ENCODE data around the gene FAM153A.
"Not testable (repeated sequence)": the region's sequence is repeated elsewhere in the genome, so short reads cannot be mapped to it uniquely, and the experiment has no call there.

The FAM153A gene

DNA sequence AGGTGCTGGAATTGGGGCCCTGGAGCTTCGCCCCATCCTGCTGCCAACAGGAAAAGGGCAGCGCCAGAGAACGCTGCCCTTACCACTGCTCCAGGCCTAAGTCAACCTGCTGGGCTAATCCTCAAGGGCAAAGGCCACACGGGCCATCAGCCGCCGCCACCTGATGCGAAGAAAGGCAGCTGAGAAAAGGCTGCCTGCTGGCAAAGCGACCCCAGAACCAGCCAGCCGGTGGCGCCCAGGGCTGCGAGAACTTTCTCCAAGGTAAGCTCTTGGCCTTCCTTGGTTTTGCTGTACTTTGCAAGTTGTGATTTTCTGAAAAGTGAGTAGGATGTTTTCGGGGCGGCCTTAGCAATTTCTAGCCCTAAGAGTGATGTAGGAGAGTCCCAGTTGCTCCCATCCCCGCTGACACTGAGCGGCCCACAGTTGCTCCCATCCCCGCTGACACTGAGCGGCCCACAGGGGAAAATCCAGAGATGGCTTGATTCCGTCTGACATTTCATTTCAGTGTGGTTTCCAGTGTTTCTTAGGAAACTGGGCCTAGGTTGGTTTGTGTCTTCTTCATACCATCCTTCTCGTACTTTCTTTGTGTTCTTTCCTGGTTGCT is 15.6 kb upstream of the FAM153A start:
- not testable (repeated sequence) for H3K4me1 ChIP-seq (ENCODE audit: control insufficient read depth in 1 of 2, insufficient read depth in 2 of 2, low read length in 2 of 2); H4K91ac ChIP-seq (ENCODE audit: low read depth, low read length); H2AK5ac ChIP-seq (ENCODE audit: low read length); H3K14ac ChIP-seq (ENCODE audit: low read length); H4K12ac ChIP-seq (ENCODE audit: low read depth, low read length); H3K4me2 ChIP-seq (ENCODE audit: low read length); H3K27me3 ChIP-seq (ENCODE audit: insufficient read depth, low read length); H3K23ac ChIP-seq (ENCODE audit: low read length); H3K4ac ChIP-seq (ENCODE audit: low read depth, low read length); H2BK5ac ChIP-seq (ENCODE audit: low read depth, low read length, poor library complexity); H3K79me1 ChIP-seq (ENCODE audit: low read length); H3K18ac ChIP-seq (ENCODE audit: low read length); H2BK120ac ChIP-seq (ENCODE audit: insufficient read depth, low read length, poor library complexity); H3K4me3 ChIP-seq (ENCODE audit: low read depth, low read length); H3K79me2 ChIP-seq (ENCODE audit: control insufficient read depth, insufficient read depth, low read length, poor library complexity); H2AFZ ChIP-seq (ENCODE audit: insufficient read depth, low read length, poor library complexity); H2BK12ac ChIP-seq (ENCODE audit: low read length); H4K8ac ChIP-seq (ENCODE audit: low read depth, low read length); H3K9me3 ChIP-seq (ENCODE audit: insufficient read depth, low read depth, low read length); DNase-seq; H3K36me3 ChIP-seq (ENCODE audit: control insufficient read depth in 1 of 2, insufficient read depth in 2 of 2, low read length in 2 of 2); H3K9ac ChIP-seq (ENCODE audit: low read length); H3K27ac ChIP-seq (ENCODE audit: low read depth, low read length)
- WGBS (ENCODE audit: extremely low coverage, insufficient coverage, insufficient read length), result no CpG with 5 or more reads among the region's 19 CpGs

DNA sequence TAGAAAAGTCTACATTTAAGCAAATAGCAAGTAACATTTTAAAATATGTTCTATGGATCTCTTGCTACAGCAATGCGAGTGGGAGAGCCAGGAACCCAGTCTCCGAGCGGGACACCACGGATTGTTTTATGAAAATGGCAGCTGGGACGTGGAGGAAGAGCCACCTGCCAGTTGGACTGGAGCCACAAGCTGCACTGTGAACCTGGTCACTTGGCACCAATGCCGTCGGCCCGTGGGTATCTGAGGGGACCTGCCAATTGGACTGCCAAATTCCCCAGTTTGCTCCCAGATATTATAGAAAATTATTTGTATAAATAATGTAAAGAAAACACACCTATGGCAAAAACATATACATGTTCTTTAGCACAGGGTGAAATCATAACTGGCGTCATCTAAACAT is 10.6 kb upstream of the FAM153A start:
- H2BK120ac ChIP-seq (ENCODE audit: insufficient read depth, low read length, poor library complexity); H3K4me1 ChIP-seq (ENCODE audit: control insufficient read depth in 1 of 2, insufficient read depth in 2 of 2, low read length in 2 of 2); H3K4me3 ChIP-seq (ENCODE audit: low read depth, low read length); H2AK5ac ChIP-seq (ENCODE audit: low read length); H3K9me3 ChIP-seq (ENCODE audit: insufficient read depth, low read depth, low read length); H4K12ac ChIP-seq (ENCODE audit: low read depth, low read length); DNase-seq; H2BK12ac ChIP-seq (ENCODE audit: low read length); H3K79me2 ChIP-seq (ENCODE audit: control insufficient read depth, insufficient read depth, low read length, poor library complexity); H4K8ac ChIP-seq (ENCODE audit: low read depth, low read length); H3K27me3 ChIP-seq (ENCODE audit: insufficient read depth, low read length); H2BK5ac ChIP-seq (ENCODE audit: low read depth, low read length, poor library complexity); H3K36me3 ChIP-seq (ENCODE audit: control insufficient read depth in 1 of 2, insufficient read depth in 2 of 2, low read length in 2 of 2); H4K91ac ChIP-seq (ENCODE audit: low read depth, low read length); H3K79me1 ChIP-seq (ENCODE audit: low read length); H2AFZ ChIP-seq (ENCODE audit: insufficient read depth, low read length, poor library complexity); H3K18ac ChIP-seq (ENCODE audit: low read length); H3K4ac ChIP-seq (ENCODE audit: low read depth, low read length); H3K4me2 ChIP-seq (ENCODE audit: low read length); H3K9ac ChIP-seq (ENCODE audit: low read length); H3K27ac ChIP-seq (ENCODE audit: low read depth, low read length); H3K14ac ChIP-seq (ENCODE audit: low read length); H3K23ac ChIP-seq (ENCODE audit: low read length): not testable (repeated sequence)
- no CpG with 5 or more reads among the region's 9 CpGs for WGBS (ENCODE audit: extremely low coverage, insufficient coverage, insufficient read length)

DNA sequence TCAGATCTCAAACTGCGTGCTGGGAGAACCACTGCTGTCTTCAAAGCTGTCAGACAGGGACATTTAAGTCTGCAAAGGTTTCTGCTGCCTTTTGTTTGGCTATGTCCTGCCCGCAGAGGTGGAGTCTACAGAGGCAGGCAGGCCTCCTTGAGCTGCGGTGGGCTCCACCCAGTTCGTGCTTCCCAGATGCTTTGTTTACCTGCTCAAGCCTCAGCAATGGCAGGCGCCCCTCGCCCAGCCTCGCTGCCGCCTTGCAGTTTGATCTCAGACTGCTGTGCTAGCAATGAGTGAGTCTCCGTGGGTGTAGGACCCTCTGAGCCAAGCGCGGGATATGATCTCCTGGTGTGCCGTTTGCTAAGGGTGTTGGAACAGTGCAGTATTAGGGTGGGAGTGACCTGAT is 8.9 kb upstream of the FAM153A start:
- not testable (repeated sequence) for H4K91ac ChIP-seq (ENCODE audit: low read depth, low read length); H3K36me3 ChIP-seq (ENCODE audit: control insufficient read depth in 1 of 2, insufficient read depth in 2 of 2, low read length in 2 of 2); H3K4me1 ChIP-seq (ENCODE audit: control insufficient read depth in 1 of 2, insufficient read depth in 2 of 2, low read length in 2 of 2); H3K4me2 ChIP-seq (ENCODE audit: low read length); H2AFZ ChIP-seq (ENCODE audit: insufficient read depth, low read length, poor library complexity); H2AK5ac ChIP-seq (ENCODE audit: low read length); H3K9me3 ChIP-seq (ENCODE audit: insufficient read depth, low read depth, low read length); H2BK5ac ChIP-seq (ENCODE audit: low read depth, low read length, poor library complexity); H4K12ac ChIP-seq (ENCODE audit: low read depth, low read length); H3K27me3 ChIP-seq (ENCODE audit: insufficient read depth, low read length); H3K27ac ChIP-seq (ENCODE audit: low read depth, low read length); H3K9ac ChIP-seq (ENCODE audit: low read length); H4K8ac ChIP-seq (ENCODE audit: low read depth, low read length); H3K79me1 ChIP-seq (ENCODE audit: low read length); DNase-seq; H3K4ac ChIP-seq (ENCODE audit: low read depth, low read length); H3K79me2 ChIP-seq (ENCODE audit: control insufficient read depth, insufficient read depth, low read length, poor library complexity); H3K14ac ChIP-seq (ENCODE audit: low read length); H3K23ac ChIP-seq (ENCODE audit: low read length); H2BK120ac ChIP-seq (ENCODE audit: insufficient read depth, low read length, poor library complexity); H2BK12ac ChIP-seq (ENCODE audit: low read length); H3K4me3 ChIP-seq (ENCODE audit: low read depth, low read length); H3K18ac ChIP-seq (ENCODE audit: low read length)
- no CpG with 5 or more reads among the region's 12 CpGs for WGBS (ENCODE audit: extremely low coverage, insufficient coverage, insufficient read length)

DNA sequence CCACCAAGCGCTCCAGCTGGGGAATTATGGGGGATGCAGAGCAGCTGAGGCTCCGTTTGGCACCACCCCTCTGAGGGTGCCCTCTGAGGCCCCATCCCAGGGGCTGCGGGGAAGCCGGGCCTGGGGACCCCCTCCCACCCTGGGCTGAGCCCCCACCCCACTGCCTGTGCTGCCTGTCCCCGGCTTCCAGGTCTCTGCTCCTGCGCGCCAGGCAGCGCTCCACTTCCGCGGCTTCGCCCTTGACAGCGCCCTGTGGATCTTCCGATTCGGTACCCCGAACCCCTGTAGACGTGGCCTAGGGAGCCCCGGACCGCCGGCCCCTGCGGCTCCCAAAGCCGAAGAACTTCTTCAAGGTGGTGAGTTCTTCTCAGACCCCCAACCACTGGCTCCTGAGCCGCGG is 530 bp downstream of the FAM153A start:
- H3K27me3 ChIP-seq (ENCODE audit: insufficient read depth, low read length); H3K14ac ChIP-seq (ENCODE audit: low read length); H2BK12ac ChIP-seq (ENCODE audit: low read length); H2AK5ac ChIP-seq (ENCODE audit: low read length); DNase-seq; H3K23ac ChIP-seq (ENCODE audit: low read length); H3K4me2 ChIP-seq (ENCODE audit: low read length); H3K79me1 ChIP-seq (ENCODE audit: low read length); H3K79me2 ChIP-seq (ENCODE audit: control insufficient read depth, insufficient read depth, low read length, poor library complexity); H3K18ac ChIP-seq (ENCODE audit: low read length); H4K12ac ChIP-seq (ENCODE audit: low read depth, low read length); H3K36me3 ChIP-seq (ENCODE audit: control insufficient read depth in 1 of 2, insufficient read depth in 2 of 2, low read length in 2 of 2); H3K4me3 ChIP-seq (ENCODE audit: low read depth, low read length); H3K27ac ChIP-seq (ENCODE audit: low read depth, low read length); H2BK120ac ChIP-seq (ENCODE audit: insufficient read depth, low read length, poor library complexity); H2BK5ac ChIP-seq (ENCODE audit: low read depth, low read length, poor library complexity); H3K4me1 ChIP-seq (ENCODE audit: control insufficient read depth in 1 of 2, insufficient read depth in 2 of 2, low read length in 2 of 2); H3K9ac ChIP-seq (ENCODE audit: low read length); H3K9me3 ChIP-seq (ENCODE audit: insufficient read depth, low read depth, low read length); H3K4ac ChIP-seq (ENCODE audit: low read depth, low read length); H4K91ac ChIP-seq (ENCODE audit: low read depth, low read length); H2AFZ ChIP-seq (ENCODE audit: insufficient read depth, low read length, poor library complexity); H4K8ac ChIP-seq (ENCODE audit: low read depth, low read length): not testable (repeated sequence)
- WGBS (ENCODE audit: extremely low coverage, insufficient coverage, insufficient read length), result no CpG with 5 or more reads among the region's 23 CpGs

Data from trophoblast cell (in vitro differentiated cells and primary cell).